HepG2 (cell line): ENCODE measurements around the gene TNS4. TPM values are rescaled to one million over a fixed set of nuclear protein-coding genes. Genes with fewer than 3 reads are reported as not detected.

Experiments
- CEBPB ChIP-seq: IDR thresholded peaks from 2 replicates; pipeline ENCODE4 v1.6.1; 2011; ENCODE audit warnings: low read depth, low read length, improper control_type of control experiment, borderline replicate concordance
- DPF2 ChIP-seq: sonication (generic); formaldehyde crosslinking; IDR thresholded peaks from 2 replicates; pipeline ENCODE4 v1.4.0; 2020; ENCODE audit warnings: mild to moderate bottlenecking, low read depth, missing genetic modification reagents, borderline replicate concordance
- E2F2 ChIP-seq: sonication (generic); formaldehyde crosslinking; IDR thresholded peaks from 2 replicates; pipeline ENCODE4 v1.4.0; 2020; ENCODE audit warnings: missing genetic modification reagents, borderline replicate concordance
- ELF1 ChIP-seq: sonication (generic); formaldehyde crosslinking; IDR thresholded peaks from 2 replicates; pipeline ENCODE4 v1.4.0; 2020; ENCODE audit warnings: missing genetic modification reagents
- MIER3 ChIP-seq: IDR thresholded peaks from 2 replicates; pipeline ENCODE4 v1.6.1; 2016; ENCODE audit warnings: missing compliant biosample characterization, borderline replicate concordance
- POLR2A ChIP-seq, 2 experiments: IDR thresholded peaks; 2 replicates each; pipeline ENCODE4 v1.6.1; 2011; ENCODE audit warnings: low read depth in 2 of 2, low read length in 2 of 2, mild to moderate bottlenecking in 1 of 2, moderate library complexity in 1 of 2; ENCODE audit not compliant: insufficient read depth in 1 of 2
- RBFOX2 ChIP-seq: fragments of 200-400 bp; formaldehyde crosslinking; IDR thresholded peaks from 2 replicates; pipeline ENCODE4 v1.6.1; 2017; ENCODE audit warnings: low read depth, mild to moderate bottlenecking, low read length
- ZBTB21 ChIP-seq: sonication (generic); formaldehyde crosslinking; IDR thresholded peaks from 2 replicates; pipeline ENCODE4 v1.4.0; 2020; ENCODE audit warnings: missing genetic modification reagents
- ZC3H4 ChIP-seq: sonication (generic); formaldehyde crosslinking; IDR thresholded peaks from 2 replicates; pipeline ENCODE4 v1.4.0; 2020; ENCODE audit warnings: missing genetic modification reagents, borderline replicate concordance
- ZFAT ChIP-seq: sonication (generic); formaldehyde crosslinking; conservative IDR thresholded peaks from 2 replicates; pipeline ENCODE4 v1.8.1; 2023; ENCODE audit warnings: missing genetic modification reagents, inconsistent platforms
- ZFP62 ChIP-seq: sonication (generic); formaldehyde crosslinking; IDR thresholded peaks from 2 replicates; pipeline ENCODE4 v1.4.0; 2020; ENCODE audit warnings: missing genetic modification reagents
- ZNF124 ChIP-seq: sonication (generic); formaldehyde crosslinking; IDR thresholded peaks from 2 replicates; pipeline ENCODE4 v1.4.0; 2020; ENCODE audit warnings: missing genetic modification reagents
- ZNF143 ChIP-seq: sonication (generic); formaldehyde crosslinking; IDR thresholded peaks from 2 replicates; pipeline ENCODE4 v1.4.0; 2020; ENCODE audit warnings: missing genetic modification reagents
- ZNF17 ChIP-seq: sonication (generic); formaldehyde crosslinking; IDR thresholded peaks from 2 replicates; pipeline ENCODE4 v1.5.0; 2020; ENCODE audit warnings: mild to moderate bottlenecking, missing genetic modification reagents
- ZNF274 ChIP-seq: sonication (generic); formaldehyde crosslinking; IDR thresholded peaks from 2 replicates; pipeline ENCODE4 v1.5.1; 2020; ENCODE audit warnings: mild to moderate bottlenecking, missing genetic modification reagents
- ZNF280B ChIP-seq: sonication (generic); formaldehyde crosslinking; IDR thresholded peaks from 2 replicates; pipeline ENCODE4 v1.5.0; 2020; ENCODE audit warnings: missing genetic modification reagents, mild to moderate bottlenecking, borderline replicate concordance
- ZNF616 ChIP-seq: sonication (generic); formaldehyde crosslinking; IDR thresholded peaks from 2 replicates; pipeline ENCODE4 v1.5.0; 2020; ENCODE audit warnings: low read depth, mild to moderate bottlenecking, missing genetic modification reagents
- ZNF788 ChIP-seq: sonication (generic); formaldehyde crosslinking; IDR thresholded peaks from 2 replicates; pipeline ENCODE4 v1.5.0; 2020; ENCODE audit warnings: mild to moderate bottlenecking, missing genetic modification reagents, borderline replicate concordance
- ZSCAN21 ChIP-seq: sonication (generic); formaldehyde crosslinking; IDR thresholded peaks from 2 replicates; pipeline ENCODE4 v1.8.0; 2022; ENCODE audit warnings: mild to moderate bottlenecking, missing genetic modification reagents, moderate library complexity, borderline replicate concordance
- ZSCAN9 ChIP-seq: IDR thresholded peaks from 2 replicates; pipeline ENCODE4 v1.6.1; 2016; ENCODE audit warnings: borderline replicate concordance
- ZXDC ChIP-seq: sonication (generic); formaldehyde crosslinking; IDR thresholded peaks from 2 replicates; pipeline ENCODE4 v1.5.0; 2020; ENCODE audit warnings: mild to moderate bottlenecking, missing genetic modification reagents
- polyA plus RNA-seq, 8 experiments: library from polyadenylated mRNA; depleted of rRNA in 3 of 8; stranded (reverse) in 7 of 8; unstranded in 1 of 8; fragments of >200 nt; fragmentation: Illumina TruSeq in 4 of 8; extraction: Trizol in 4 of 8; gene quantifications; 2 replicates each; pipeline versions ENCODE4 v1.2.1 to v1.2.3, GENCODE V29; 2011 to 2016; ENCODE audit warnings: low read depth in 4 of 8, missing spikeins in 1 of 8, mixed read lengths in 1 of 8; ENCODE audit not compliant: insufficient read depth in 1 of 8
- total RNA-seq, 5 experiments: library from RNA; depleted of rRNA; stranded (reverse); fragments of >200 nt; fragmentation: Illumina TruSeq; extraction: Trizol; gene quantifications; 2 replicates each; pipeline ENCODE4 v1.2.3, GENCODE V29; 2016; ENCODE audit warnings: low read depth in 1 of 5
- TF ChIP-seq, protein P1 (sequence below): sonication (generic); formaldehyde crosslinking; IDR thresholded peaks from 2 replicates; pipeline ENCODE4; 2020; ENCODE audit warnings: missing genetic modification reagents, mild to moderate bottlenecking, borderline replicate concordance

TNS4 gene
- total and polyA plus RNA-seq, 2 of the 13 experiments (the other 11 are each of a cell fraction or from before 2014, with no cell fraction given), result 0.58 to 2.1 TPM

DNA sequence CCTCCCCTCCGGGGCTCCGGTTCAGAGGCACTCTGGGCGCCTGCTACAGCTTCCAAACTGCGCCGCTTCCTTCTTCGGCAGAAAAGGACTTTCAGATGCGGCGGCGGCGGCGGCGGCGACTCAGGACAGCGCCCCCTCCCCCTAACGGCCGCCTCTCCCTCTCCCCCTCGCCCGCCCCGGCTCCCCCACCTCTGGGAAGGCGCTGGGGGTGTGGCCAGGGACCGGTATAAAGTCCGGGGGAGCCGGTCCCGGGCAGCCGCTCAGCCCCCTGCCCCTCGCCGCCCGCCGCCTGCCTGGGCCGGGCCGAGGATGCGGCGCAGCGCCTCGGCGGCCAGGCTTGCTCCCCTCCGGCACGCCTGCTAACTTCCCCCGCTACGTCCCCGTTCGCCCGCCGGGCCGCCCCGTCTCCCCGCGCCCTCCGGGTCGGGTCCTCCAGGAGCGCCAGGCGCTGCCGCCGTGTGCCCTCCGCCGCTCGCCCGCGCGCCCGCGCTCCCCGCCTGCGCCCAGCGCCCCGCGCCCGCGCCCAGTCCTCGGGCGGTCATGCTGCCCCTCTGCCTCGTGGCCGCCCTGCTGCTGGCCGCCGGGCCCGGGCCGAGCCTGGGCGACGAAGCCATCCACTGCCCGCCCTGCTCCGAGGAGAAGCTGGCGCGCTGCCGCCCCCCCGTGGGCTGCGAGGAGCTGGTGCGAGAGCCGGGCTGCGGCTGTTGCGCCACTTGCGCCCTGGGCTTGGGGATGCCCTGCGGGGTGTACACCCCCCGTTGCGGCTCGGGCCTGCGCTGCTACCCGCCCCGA is 58.0 kb downstream of the TNS4 start, which contains the start of gene IGFBP4 (continued):
- TF ChIP-seq DPF2 (CRISPR knock-in tag) (no peak), POLR2A (IDR thresholded peaks at IDR 0.05; ENCODE audit: insufficient read depth in 1 of 2, low read depth in 2 of 2, low read length in 2 of 2) (peak in 1 of 2 experiments; percentile 33; a peak in 1 of 4 replicates), ZNF280B (CRISPR knock-in tag) (peak; percentile 70; the same call in 1 of the 2 replicates), CEBPB (peak; percentile 84), ZSCAN21 (CRISPR knock-in tag) (peak; percentile 79; the same call in 1 of the 2 replicates), ZSCAN9 (CRISPR knock-in tag) (no peak), MIER3 (CRISPR knock-in tag) (peak; percentile 33; the same call in 1 of the 2 replicates), ZFAT (CRISPR knock-in tag) (no peak), ZBTB21 (CRISPR knock-in tag) (no peak), ZC3H4 (CRISPR knock-in tag) (no peak), ZNF274 (CRISPR knock-in tag) (peak; percentile 89), ZNF616 (peak; percentile 91; the same call in 1 of the 2 replicates), ZFP62 (CRISPR knock-in tag) (no peak), ZNF124 (CRISPR knock-in tag) (no peak), ZNF143 (CRISPR knock-in tag) (no peak; the same call in 1 of the 2 replicates), E2F2 (0 out of 2 replicates have a peak, but pooled peaks have one; percentile 63), ZNF788 (CRISPR knock-in tag) (peak; percentile 70; the same call in 1 of the 2 replicates), RBFOX2 (peak; percentile 42; the same call in 1 of the 2 replicates), ELF1 (CRISPR knock-in tag) (no peak), ZXDC (CRISPR knock-in tag) (no peak), ZNF17 (CRISPR knock-in tag) (no peak)
- TF ChIP-seq, protein P1, sequence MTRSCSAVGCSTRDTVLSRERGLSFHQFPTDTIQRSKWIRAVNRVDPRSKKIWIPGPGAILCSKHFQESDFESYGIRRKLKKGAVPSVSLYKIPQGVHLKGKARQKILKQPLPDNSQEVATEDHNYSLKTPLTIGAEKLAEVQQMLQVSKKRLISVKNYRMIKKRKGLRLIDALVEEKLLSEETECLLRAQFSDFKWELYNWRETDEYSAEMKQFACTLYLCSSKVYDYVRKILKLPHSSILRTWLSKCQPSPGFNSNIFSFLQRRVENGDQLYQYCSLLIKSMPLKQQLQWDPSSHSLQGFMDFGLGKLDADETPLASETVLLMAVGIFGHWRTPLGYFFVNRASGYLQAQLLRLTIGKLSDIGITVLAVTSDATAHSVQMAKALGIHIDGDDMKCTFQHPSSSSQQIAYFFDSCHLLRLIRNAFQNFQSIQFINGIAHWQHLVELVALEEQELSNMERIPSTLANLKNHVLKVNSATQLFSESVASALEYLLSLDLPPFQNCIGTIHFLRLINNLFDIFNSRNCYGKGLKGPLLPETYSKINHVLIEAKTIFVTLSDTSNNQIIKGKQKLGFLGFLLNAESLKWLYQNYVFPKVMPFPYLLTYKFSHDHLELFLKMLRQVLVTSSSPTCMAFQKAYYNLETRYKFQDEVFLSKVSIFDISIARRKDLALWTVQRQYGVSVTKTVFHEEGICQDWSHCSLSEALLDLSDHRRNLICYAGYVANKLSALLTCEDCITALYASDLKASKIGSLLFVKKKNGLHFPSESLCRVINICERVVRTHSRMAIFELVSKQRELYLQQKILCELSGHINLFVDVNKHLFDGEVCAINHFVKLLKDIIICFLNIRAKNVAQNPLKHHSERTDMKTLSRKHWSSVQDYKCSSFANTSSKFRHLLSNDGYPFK (CRISPR knock-in tag), result no peak
